ENCODE measurements around the gene GRIK1.

Gene GRIK1

GRCh38 chr21:29909571-29909970 is 30.2 kb downstream of the GRIK1 start:
- no peak for DNase-seq (ENCODE audit: low spot score)

- no peak for DNase-seq (ENCODE audit: low spot score)
These were observed 35.2 kb downstream of the GRIK1 start for GRCh38 chr21:29904359-29905282.

GRCh38 chr21:29896884-29897283 is 42.9 kb downstream of the GRIK1 start:
- no peak for DNase-seq (ENCODE audit: low spot score)

GRCh38 chr21:29893687-29894086 is 46.1 kb downstream of the GRIK1 start:
- no peak for DNase-seq (ENCODE audit: low spot score)

GRCh38 chr21:29892379-29892778 is 47.4 kb downstream of the GRIK1 start:
- no peak for DNase-seq (ENCODE audit: low spot score)

- no peak for DNase-seq (ENCODE audit: low spot score)
These were observed 51.4 kb downstream of the GRIK1 start for GRCh38 chr21:29888437-29888836.

GRCh38 chr21:29887313-29888009 is 52.3 kb downstream of the GRIK1 start:
- DNase-seq (ENCODE audit: low spot score) = no peak

- no peak for DNase-seq (ENCODE audit: low spot score)
These were observed 54.3 kb downstream of the GRIK1 start for GRCh38 chr21:29885491-29885890.

GRCh38 chr21:29875873-29876272 is 63.9 kb downstream of the GRIK1 start:
- no peak for DNase-seq (ENCODE audit: low spot score)

GRCh38 chr21:29875036-29875716 is 64.6 kb downstream of the GRIK1 start:
- DNase-seq (ENCODE audit: low spot score) = no peak

- no peak for DNase-seq (ENCODE audit: low spot score)
These were observed 65.9 kb downstream of the GRIK1 start for GRCh38 chr21:29873908-29874307.

GRCh38 chr21:29870814-29871213 is 69.0 kb downstream of the GRIK1 start:
- no peak for DNase-seq (ENCODE audit: low spot score)

GRCh38 chr21:29867796-29868195 is 72.0 kb downstream of the GRIK1 start:
- no peak for DNase-seq (ENCODE audit: low spot score)

GRCh38 chr21:29860346-29860745 is 79.5 kb downstream of the GRIK1 start:
- no peak for DNase-seq (ENCODE audit: low spot score)

GRCh38 chr21:29857150-29857549 is 82.6 kb downstream of the GRIK1 start:
- no peak for DNase-seq (ENCODE audit: low spot score)

- DNase-seq (ENCODE audit: low spot score) = no peak
These were observed 85.0 kb downstream of the GRIK1 start for GRCh38 chr21:29854795-29855194.

- no peak for DNase-seq (ENCODE audit: low spot score)
These were observed 88.2 kb downstream of the GRIK1 start for GRCh38 chr21:29851611-29852010.

GRCh38 chr21:29849735-29850176 is 90.0 kb downstream of the GRIK1 start:
- peak; percentile 66 for DNase-seq (ENCODE audit: low spot score)

- DNase-seq (ENCODE audit: low spot score) = no peak
These were observed 96.0 kb downstream of the GRIK1 start for GRCh38 chr21:29843804-29844203.

- no peak for DNase-seq (ENCODE audit: low spot score)
These were observed 105.2 kb downstream of the GRIK1 start for GRCh38 chr21:29834617-29835016.

GRCh38 chr21:29832217-29832616 is 107.6 kb downstream of the GRIK1 start:
- no peak for DNase-seq (ENCODE audit: low spot score)

- DNase-seq (ENCODE audit: low spot score) = no peak
These were observed 110.1 kb downstream of the GRIK1 start for GRCh38 chr21:29829564-29830275.
